Sigmoid colon (tissue), 3 donors: ENCODE results near the gene RIMS4.

Experiments used
- CTCF ChIP-seq, 4 experiments: fragments of 450-650 bp in 3 of 4; fragments of 200-600 bp in 1 of 4; IDR thresholded peaks; one replicate each; pipeline ENCODE4 v1.5.1; 2016 to 2019; ENCODE audit warnings: antibody characterized with exemption in 4 of 4, mild to moderate bottlenecking in 3 of 4, moderate library complexity in 2 of 4
- POLR2A ChIP-seq, 2 donors: fragments of 450-650 bp; IDR thresholded peaks; one replicate each; pipeline ENCODE4 v1.6.1; 2016; ENCODE audit warnings: antibody characterized with exemption in 2 of 2, mild to moderate bottlenecking in 2 of 2, moderate library complexity in 2 of 2

- TF ChIP-seq POLR2A (IDR thresholded peaks at IDR 0.05) (no peak), CTCF (IDR thresholded peaks at IDR 0.05) (no peak)
Observed at GRCh38 chr20:44709797-44710196, 100.5 kb downstream of the RIMS4 start.
